OCI-LY7 (cell line): ENCODE data around the gene ANKFY1. TPM values are rescaled to one million over a fixed set of nuclear protein-coding genes. Genes with fewer than 3 reads are reported as not detected.

Experiments
- BruUV-seq: library from RNA; stranded (reverse); fragments of 400-500 nt; replicated peaks from 2 replicates; lab custom pipeline; 2021; lab: Mats Ljungman, UMichigan
- CTCF ChIA-PET: fragments of 300-600 bp; sonication (Branson Sonifier 250); formaldehyde crosslinking; loops from one replicate; lab custom pipeline; 2022; ENCODE audit warnings: antibody characterized with exemption; ENCODE audit not compliant: unreplicated experiment; lab: Charles Lee
- POLR2A ChIA-PET: fragments of 300-600 bp; sonication (Branson Sonifier 250); formaldehyde crosslinking; loops from one replicate; lab custom pipeline; 2022; ENCODE audit warnings: antibody characterized with exemption; lab: Charles Lee
- DNase-seq: peaks from one replicate; pipeline ENCODE4 v3.0.0-alpha.2; 2015; ENCODE audit warnings: low spot score
- H2AFZ ChIP-seq: fragments of 200-600 bp; sonication (generic), shearing (Covaris generic); 2 replicates; pipeline ENCODE4 v1.6.1; 2014; ENCODE audit warnings: mild to moderate bottlenecking, antibody characterized with exemption, low read length, moderate library complexity
- H3K27ac ChIP-seq: fragments of 200-600 bp; sonication (generic); 2 replicates; pipeline ENCODE4 v1.5.1; 2014; ENCODE audit warnings: mixed run types, low read depth, mild to moderate bottlenecking, moderate library complexity, low read length, inconsistent platforms; ENCODE audit not compliant: poor library complexity, severe bottlenecking
- H3K36me3 ChIP-seq: fragments of 200-600 bp; sonication (generic); 2 replicates; pipeline ENCODE4 v1.6.1; 2014; ENCODE audit warnings: mild to moderate bottlenecking, antibody characterized with exemption, low read length, moderate library complexity, mixed read lengths; ENCODE audit not compliant: insufficient read depth
- H3K4me1 ChIP-seq: fragments of 200-600 bp; sonication (generic); 2 replicates; pipeline ENCODE4 v1.5.1; 2014; ENCODE audit warnings: mild to moderate bottlenecking, low read length; ENCODE audit not compliant: insufficient read depth, poor library complexity, severe bottlenecking
- H3K4me2 ChIP-seq: fragments of 200-600 bp; sonication (generic); 2 replicates; pipeline ENCODE4 v1.6.1; 2014; ENCODE audit warnings: mild to moderate bottlenecking, low read length
- H3K4me3 ChIP-seq: fragments of 200-600 bp; sonication (generic); 2 replicates; pipeline ENCODE4 v1.5.1; 2014; ENCODE audit warnings: mild to moderate bottlenecking, low read depth, low read length; ENCODE audit not compliant: poor library complexity, severe bottlenecking
- H3K79me2 ChIP-seq: fragments of 200-600 bp; sonication (generic); 2 replicates; pipeline ENCODE4 v1.6.1; 2016; ENCODE audit warnings: low read depth, mild to moderate bottlenecking, low read length, moderate library complexity, mixed read lengths; ENCODE audit not compliant: insufficient read depth
- H3K9me2 ChIP-seq: fragments of 200-600 bp; sonication (generic); 2 replicates; pipeline ENCODE4 v1.6.1; 2016; ENCODE audit warnings: mild to moderate bottlenecking, low read length, mixed read lengths; ENCODE audit not compliant: insufficient read depth
- H3K9me3 ChIP-seq: fragments of 200-600 bp; sonication (generic); 2 replicates; pipeline ENCODE4 v1.6.1; 2014; ENCODE audit warnings: mild to moderate bottlenecking, mixed run types, low read length, mixed read lengths
- H4K20me1 ChIP-seq: fragments of 200-600 bp; sonication (generic); 2 replicates; pipeline ENCODE4 v1.6.1; 2014; ENCODE audit warnings: mild to moderate bottlenecking, antibody characterized with exemption, low read length, moderate library complexity, mixed read lengths; ENCODE audit not compliant: insufficient read depth
- CTCF ChIP-seq: fragments of 200-600 bp; sonication (generic); conservative IDR thresholded peaks from 2 replicates; pipeline ENCODE4 v1.5.1; 2014; ENCODE audit warnings: mild to moderate bottlenecking, antibody characterized with exemption, low read length, moderate library complexity, mixed read lengths
- EZH2phosphoT487 ChIP-seq: fragments of 200-600 bp; sonication (generic); IDR thresholded peaks from 2 replicates; pipeline ENCODE4 v1.6.1; 2018; ENCODE audit warnings: low read depth, borderline replicate concordance, mild to moderate bottlenecking, mixed run types, antibody characterized with exemption, low read length, moderate library complexity, mixed read lengths
- intact Hi-C: fragments of 100-400 bp; cut with micrococcal nuclease; formaldehyde crosslinking; loops from one replicate; pipeline ENCODE4 v1.10.0; 2022; ENCODE audit not compliant: unreplicated experiment
- total RNA-seq, 2 experiments: library from RNA; depleted of rRNA in 1 of 2; stranded (reverse); fragments of >200 nt in 1 of 2; shearing (Covaris generic) in 1 of 2; gene quantifications; 2 replicates each; pipeline ENCODE4 v1.2.3, GENCODE V29; 2014 to 2022

ANKFY1 gene
- total RNA-seq, 2 experiments from 2014 or later: 25.9 to 56.7 TPM

GRCh38 chr17:4248504-4249277 is 15.1 kb downstream of the ANKFY1 start:
- H3K79me2 ChIP-seq: peaks cover 86% of the 10 kb centered on the region
- DNase-seq: no peak
- H3K4me2 ChIP-seq: no peak overlapping the region
- H2AFZ ChIP-seq: no peak overlapping the region
- no peaks in the 10 kb centered on the region for H3K9me2 ChIP-seq
- TF ChIP-seq CTCF (no peak), EZH2phosphoT487 (no peak)
- H3K4me3 ChIP-seq: no peak overlapping the region
- ChIA-PET POLR2A (interaction anchor here (0.5 to 0.7 kb wide), 2 partner anchors 10 to 15 kb away, joined by 3 to 5 read pairs; no protein-coding TSS in a partner anchor), CTCF (no interaction called here)
- H3K36me3 ChIP-seq: peaks cover 45% of the 10 kb centered on the region; the same call in 1 of the 2 replicates
- H4K20me1 ChIP-seq: peaks cover 36% of the 10 kb centered on the region
- no TSS peak for BruUV-seq
- no peaks in the 10 kb centered on the region for H3K9me3 ChIP-seq
- H3K27ac ChIP-seq: no peak overlapping the region
- intact Hi-C loops: no loop called here
- peaks cover 4% of the 10 kb centered on the region for H3K4me1 ChIP-seq

DNA sequence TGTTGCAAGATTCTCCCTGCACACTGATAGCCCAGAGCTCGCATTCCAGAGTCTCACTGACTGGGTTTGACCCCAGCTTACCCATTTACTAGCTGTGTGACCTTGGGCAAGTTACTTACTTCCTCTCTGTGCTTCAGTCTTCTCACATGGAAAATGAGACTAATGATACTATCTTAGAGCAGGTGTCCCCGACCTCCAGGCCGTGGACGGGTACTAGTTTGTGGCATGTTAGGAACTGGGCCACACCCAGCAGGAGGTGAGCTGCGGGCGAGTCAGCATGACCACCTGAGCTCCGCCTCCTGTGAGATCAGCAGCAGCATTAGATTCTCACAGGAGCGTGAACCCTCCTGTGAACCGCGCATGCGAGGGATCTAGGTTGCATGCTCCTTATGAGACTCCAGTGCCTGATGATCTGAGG is 15.8 kb downstream of the ANKFY1 start:
- ChIA-PET CTCF (no interaction called here), POLR2A (interaction anchor here (0.5 to 1.7 kb wide), 2 partner anchors 9 to 13 kb away, joined by 4 to 5 read pairs; no protein-coding TSS in a partner anchor)
- peaks cover 32% of the 10 kb centered on the region for H4K20me1 ChIP-seq
- no TSS peak for BruUV-seq
- no peaks in the 10 kb centered on the region for H3K9me3 ChIP-seq
- DNase-seq: no peak
- TF ChIP-seq EZH2phosphoT487: no peak
- TF ChIP-seq CTCF: no peak
- peaks cover 4% of the 10 kb centered on the region for H3K4me1 ChIP-seq
- no peaks in the 10 kb centered on the region for H3K9me2 ChIP-seq
- H3K79me2 ChIP-seq: peaks cover 82% of the 10 kb centered on the region
- H3K27ac ChIP-seq: no peak overlapping the region
- intact Hi-C loops: no loop called here
- no peak overlapping the region for H3K4me3 ChIP-seq
- peaks cover 39% of the 10 kb centered on the region; the same call in 1 of the 2 replicates for H3K36me3 ChIP-seq
- H2AFZ ChIP-seq: no peak overlapping the region
- no peak overlapping the region for H3K4me2 ChIP-seq
